ENCODE data around the gene SYNRG.

Gene SYNRG

GRCh38 chr17:37481001-37481665, 128.1 kb downstream of the SYNRG start:
- no peak for TF ChIP-seq CTCF (IDR thresholded peaks at IDR 0.05; ENCODE audit: low read depth, low read length, missing control alignments)
- in situ Hi-C loops (cut with HindIII; ENCODE audit: low pct_ligation_motif_present, low sequenced_read_pairs): no loop called here
- no peaks in the 10 kb centered on the region for H3K27me3 ChIP-seq (replicated peaks)
- DNase-seq: no peak
- no peak overlapping the region for H3K4me3 ChIP-seq (ENCODE audit: low read depth, low read length)
- no peak overlapping the region for H3K27ac ChIP-seq
- peaks cover 7% of the 10 kb centered on the region for H3K36me3 ChIP-seq (replicated peaks)

GRCh38 chr17:37480427-37480826, 128.8 kb downstream of the SYNRG start:
- H3K36me3 ChIP-seq (replicated peaks): peaks cover 7% of the 10 kb centered on the region
- no peak for TF ChIP-seq CTCF (IDR thresholded peaks at IDR 0.05; ENCODE audit: low read depth, low read length, missing control alignments)
- in situ Hi-C loops (cut with HindIII; ENCODE audit: low pct_ligation_motif_present, low sequenced_read_pairs): no loop called here
- no peak overlapping the region for H3K4me3 ChIP-seq (ENCODE audit: low read depth, low read length)
- no peaks in the 10 kb centered on the region for H3K27me3 ChIP-seq (replicated peaks)
- no peak overlapping the region for H3K27ac ChIP-seq
- DNase-seq: no peak

GRCh38 chr17:37479025-37479424, 130.2 kb downstream of the SYNRG start:
- in situ Hi-C loops (cut with HindIII; ENCODE audit: low pct_ligation_motif_present, low sequenced_read_pairs): no loop called here
- no peak for TF ChIP-seq CTCF (IDR thresholded peaks at IDR 0.05; ENCODE audit: low read depth, low read length, missing control alignments)
- H3K27ac ChIP-seq: no peak overlapping the region

GRCh38 chr17:37478187-37478586, 131.0 kb downstream of the SYNRG start:
- H3K4me3 ChIP-seq (ENCODE audit: low read depth, low read length): no peak overlapping the region
- in situ Hi-C loops (cut with HindIII; ENCODE audit: low pct_ligation_motif_present, low sequenced_read_pairs): no loop called here
- no peaks in the 10 kb centered on the region for H3K27me3 ChIP-seq (replicated peaks)
- TF ChIP-seq CTCF (IDR thresholded peaks at IDR 0.05; ENCODE audit: low read depth, low read length, missing control alignments): no peak
- no peak overlapping the region for H3K27ac ChIP-seq
- no peak for DNase-seq
- peaks cover 21% of the 10 kb centered on the region for H3K36me3 ChIP-seq (replicated peaks)

More at GRCh38 chr17:37479025-37479424, 130.2 kb downstream of the SYNRG start:
- H3K27me3 ChIP-seq (replicated peaks): no peaks in the 10 kb centered on the region
- no peak for DNase-seq
- H3K4me3 ChIP-seq (ENCODE audit: low read depth, low read length): no peak overlapping the region
- H3K36me3 ChIP-seq (replicated peaks): peaks cover 14% of the 10 kb centered on the region

- Histone ChIP-seq H3K36me3 (replicated peaks) (peaks cover 26% of the 10 kb centered on the region), H3K27ac (peak overlapping the region; percentile 42), H3K27me3 (replicated peaks) (no peaks in the 10 kb centered on the region), H3K4me3 (ENCODE audit: low read depth, low read length) (no peak overlapping the region)
- in situ Hi-C loops (cut with HindIII; ENCODE audit: low pct_ligation_motif_present, low sequenced_read_pairs): no loop called here
- no peak for TF ChIP-seq CTCF (IDR thresholded peaks at IDR 0.05; ENCODE audit: low read depth, low read length, missing control alignments)
- DNase-seq: no peak
These were observed 132.6 kb downstream of the SYNRG start for GRCh38 chr17:37476431-37477120.
